ENCODE data around the gene ATP13A5.

ATP13A5 gene

GRCh38 chr3:193347521-193348501 is 30.7 kb downstream of the ATP13A5 start:
- DNase-seq = no peak

- DNase-seq = no peak
Observed at GRCh38 chr3:193346259-193346658, 32.3 kb downstream of the ATP13A5 start.

- DNase-seq = no peak
Observed at GRCh38 chr3:193345431-193345830, 33.1 kb downstream of the ATP13A5 start.

GRCh38 chr3:193344486-193344885 is 34.1 kb downstream of the ATP13A5 start:
- no peak for DNase-seq

- DNase-seq = no peak
Observed at GRCh38 chr3:193343726-193344222, 34.8 kb downstream of the ATP13A5 start.

- DNase-seq = no peak
Observed at GRCh38 chr3:193342551-193342950, 36.0 kb downstream of the ATP13A5 start.

- DNase-seq = no peak
Observed at GRCh38 chr3:193335031-193335430, 43.5 kb downstream of the ATP13A5 start.

GRCh38 chr3:193333229-193333628 is 45.3 kb downstream of the ATP13A5 start:
- DNase-seq = no peak

GRCh38 chr3:193330555-193331204 is 47.9 kb downstream of the ATP13A5 start:
- DNase-seq = no peak

GRCh38 chr3:193317682-193318300 is 60.8 kb downstream of the ATP13A5 start:
- no peak for DNase-seq

GRCh38 chr3:193314161-193314560 is 64.4 kb downstream of the ATP13A5 start:
- DNase-seq = no peak

- no peak for DNase-seq
Observed at GRCh38 chr3:193313061-193313958, 65.2 kb downstream of the ATP13A5 start.

- no peak for DNase-seq
Observed at GRCh38 chr3:193310914-193311723, 67.4 kb downstream of the ATP13A5 start.

GRCh38 chr3:193305356-193305755 is 73.2 kb downstream of the ATP13A5 start:
- no peak for DNase-seq

GRCh38 chr3:193301433-193301832 is 77.1 kb downstream of the ATP13A5 start:
- no peak for DNase-seq

- no peak for DNase-seq
Observed at GRCh38 chr3:193297421-193297820, 81.1 kb downstream of the ATP13A5 start.

GRCh38 chr3:193295985-193296384 is 82.6 kb downstream of the ATP13A5 start:
- DNase-seq = no peak

- DNase-seq = no peak
Observed at GRCh38 chr3:193292386-193292785, 86.2 kb downstream of the ATP13A5 start.

GRCh38 chr3:193271101-193271840 is 107.3 kb downstream of the ATP13A5 start:
- DNase-seq = no peak

- no peak for DNase-seq
Observed at GRCh38 chr3:193270451-193270850, 108.1 kb downstream of the ATP13A5 start.
